AG08396 (cell line): Measurements from ENCODE around the gene PM20D2.

ENCODE experiments used
- DNase-seq: peaks from one replicate; pipeline ENCODE4 v3.0.0; 2012; ENCODE audit warnings: low spot score, mixed read lengths

Gene PM20D2

DNA sequence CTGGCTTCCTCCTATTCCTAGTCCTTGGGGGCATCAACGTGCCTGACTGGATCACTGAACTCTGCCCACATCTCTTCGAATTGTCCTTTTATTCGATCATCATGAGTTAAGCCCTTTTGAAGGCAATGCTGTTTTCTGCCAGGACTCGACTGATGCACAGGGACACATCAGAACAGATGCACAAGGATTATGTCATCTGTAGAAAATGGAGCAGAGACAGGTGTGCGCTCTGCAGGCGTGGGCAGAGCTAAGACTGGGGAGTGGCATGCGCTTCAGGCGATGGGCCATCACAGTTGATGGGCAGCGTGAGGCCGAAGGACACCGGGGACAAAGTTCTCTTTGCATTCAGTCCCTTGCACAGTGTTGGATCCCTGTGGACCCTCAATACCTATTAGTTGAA, 58.2 kb downstream of the PM20D2 start:
- no peak for DNase-seq

GRCh38 chr6:89205819-89206218, 60.0 kb downstream of the PM20D2 start:
- no peak for DNase-seq

DNA sequence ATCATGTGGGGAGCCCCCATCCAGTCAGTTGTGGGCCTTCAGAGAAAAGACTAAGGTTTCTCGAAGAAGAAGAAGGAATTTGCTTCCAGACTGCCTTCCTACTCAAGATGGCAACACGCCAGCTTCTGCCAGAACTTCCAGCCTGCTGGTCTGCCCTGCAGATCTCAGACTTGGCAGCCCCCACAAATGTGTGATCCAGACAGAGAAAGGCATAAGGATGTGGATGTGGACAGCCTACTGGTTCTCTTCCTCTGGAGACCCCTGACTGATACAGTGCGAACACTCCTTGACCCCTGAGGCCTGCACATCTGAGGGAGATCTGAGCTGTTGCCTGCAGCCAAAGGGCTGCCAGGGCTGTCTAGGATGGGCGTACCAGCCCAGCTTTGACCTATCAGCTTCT, 62.7 kb downstream of the PM20D2 start:
- no peak for DNase-seq

DNA sequence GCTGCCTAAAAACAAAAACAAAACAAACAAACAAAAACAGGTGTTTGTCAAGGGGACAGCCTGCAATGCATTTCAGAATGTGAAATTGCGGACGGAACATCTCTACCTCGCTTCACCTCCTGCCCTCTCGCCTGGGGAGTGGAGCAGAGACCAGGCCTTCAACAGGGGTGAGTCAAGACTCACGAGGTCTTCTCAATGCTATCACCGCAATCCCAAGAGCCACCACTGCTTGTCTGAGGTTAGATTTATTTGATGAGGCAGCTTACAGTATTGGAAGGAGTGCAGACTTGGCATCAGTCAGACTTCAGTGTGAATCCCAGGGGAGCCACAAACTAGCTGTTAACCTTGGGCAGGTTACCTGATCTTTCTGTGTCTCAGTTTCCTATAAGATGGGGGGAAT, 63.6 kb downstream of the PM20D2 start:
- no peak for DNase-seq

DNA sequence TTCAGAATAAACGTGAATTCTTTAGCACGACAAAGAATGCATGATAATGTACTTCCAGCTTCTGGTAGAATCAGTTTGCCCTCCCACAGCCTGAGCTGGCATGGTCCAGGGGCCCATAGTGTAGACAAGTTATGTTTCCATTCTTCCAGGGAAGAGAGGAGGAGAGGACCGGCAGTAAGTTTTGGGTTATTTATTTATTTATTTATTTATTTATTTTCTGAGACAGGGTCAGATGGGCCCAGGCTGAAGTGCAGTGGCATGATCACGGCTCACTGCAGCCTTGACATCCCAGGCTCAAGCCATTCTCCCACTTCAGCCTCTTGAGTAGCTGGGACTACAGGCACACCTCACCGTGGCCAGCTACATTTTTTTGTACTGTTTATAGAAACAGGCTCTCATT, 66.6 kb downstream of the PM20D2 start:
- DNase-seq = no peak

GRCh38 chr6:89214197-89214596, 68.3 kb downstream of the PM20D2 start:
- DNase-seq = no peak
